Glutamatergic neuron (in vitro differentiated cells): ENCODE data around the gene CACNA1G. TPM values are rescaled to one million over a fixed set of nuclear protein-coding genes. Genes with fewer than 3 reads are reported as not detected.

ENCODE experiments used
- DNase-seq: peaks from one replicate; pipeline ENCODE4 v3.0.0; 2022
- H3K27ac Mint-ChIP-seq: one replicate; pipeline ENCODE4 v1.8.0; 2020; ENCODE audit warnings: mild to moderate bottlenecking, mixed read lengths, inconsistent platforms; ENCODE audit not compliant: unreplicated experiment
- H3K27me3 Mint-ChIP-seq: one replicate; pipeline ENCODE4 v1.8.0; 2020; ENCODE audit warnings: mild to moderate bottlenecking, moderate library complexity, mixed read lengths, inconsistent platforms; ENCODE audit not compliant: unreplicated experiment
- H3K36me3 Mint-ChIP-seq: one replicate; pipeline ENCODE4 v1.8.0; 2020; ENCODE audit warnings: mild to moderate bottlenecking, mixed read lengths, inconsistent platforms; ENCODE audit not compliant: unreplicated experiment
- H3K4me1 Mint-ChIP-seq: one replicate; pipeline ENCODE4 v1.8.0; 2020; ENCODE audit warnings: mild to moderate bottlenecking, low read depth, mixed read lengths, inconsistent platforms; ENCODE audit not compliant: unreplicated experiment
- H3K4me3 Mint-ChIP-seq: one replicate; pipeline ENCODE4 v1.8.0; 2020; ENCODE audit warnings: mild to moderate bottlenecking, mixed read lengths, inconsistent platforms; ENCODE audit not compliant: unreplicated experiment
- H3K9me3 Mint-ChIP-seq: one replicate; pipeline ENCODE4 v1.8.0; 2020; ENCODE audit warnings: mild to moderate bottlenecking, moderate library complexity, mixed read lengths, inconsistent platforms; ENCODE audit not compliant: unreplicated experiment
- CTCF ChIP-seq: fragments of 200-600 bp; sonication (generic); IDR thresholded peaks from one replicate; pipeline ENCODE4 v1.5.0; 2021; ENCODE audit not compliant: partially characterized antibody, unreplicated experiment
- total RNA-seq: library from RNA; stranded (reverse); fragmentation: NEBNext Ultra II Directional; extraction: Animal tissue kit (Norgen Biotek cat#: 25700); gene quantifications from one replicate; pipeline ENCODE4 v1.2.1, GENCODE V29; 2021; ENCODE audit not compliant: unreplicated experiment

The CACNA1G gene
- total RNA-seq, 1 donor from 2014 or later: 2.2 TPM

DNA sequence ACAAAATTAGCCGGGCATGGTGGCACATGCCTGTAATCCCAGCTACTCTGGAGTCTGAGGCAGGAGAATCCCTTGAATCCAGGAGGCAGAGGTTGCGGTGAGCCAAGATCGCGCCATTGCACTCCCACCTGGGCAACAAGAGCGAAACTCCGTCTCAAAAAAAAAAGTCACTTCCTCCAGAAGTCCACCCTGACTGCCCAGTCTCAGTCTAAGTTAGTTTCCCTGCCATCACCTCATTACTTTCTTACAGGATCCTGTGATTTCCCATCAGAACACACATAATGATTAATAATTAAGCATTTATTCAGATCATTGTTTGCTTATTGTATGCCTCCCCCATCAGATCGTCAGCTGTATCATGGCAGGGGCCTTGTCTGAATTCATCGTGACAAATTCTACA, 105.8 kb downstream of the CACNA1G start:
- TF ChIP-seq CTCF: no peak
- Mint-ChIP-seq H3K27ac (no peak overlapping the region), H3K9me3 (peaks cover 6% of the 10 kb centered on the region), H3K27me3 (peaks cover 13% of the 10 kb centered on the region), H3K4me3 (no peak overlapping the region), H3K4me1 (peaks cover 6% of the 10 kb centered on the region), H3K36me3 (peaks cover 5% of the 10 kb centered on the region)
- no peak for DNase-seq

DNA sequence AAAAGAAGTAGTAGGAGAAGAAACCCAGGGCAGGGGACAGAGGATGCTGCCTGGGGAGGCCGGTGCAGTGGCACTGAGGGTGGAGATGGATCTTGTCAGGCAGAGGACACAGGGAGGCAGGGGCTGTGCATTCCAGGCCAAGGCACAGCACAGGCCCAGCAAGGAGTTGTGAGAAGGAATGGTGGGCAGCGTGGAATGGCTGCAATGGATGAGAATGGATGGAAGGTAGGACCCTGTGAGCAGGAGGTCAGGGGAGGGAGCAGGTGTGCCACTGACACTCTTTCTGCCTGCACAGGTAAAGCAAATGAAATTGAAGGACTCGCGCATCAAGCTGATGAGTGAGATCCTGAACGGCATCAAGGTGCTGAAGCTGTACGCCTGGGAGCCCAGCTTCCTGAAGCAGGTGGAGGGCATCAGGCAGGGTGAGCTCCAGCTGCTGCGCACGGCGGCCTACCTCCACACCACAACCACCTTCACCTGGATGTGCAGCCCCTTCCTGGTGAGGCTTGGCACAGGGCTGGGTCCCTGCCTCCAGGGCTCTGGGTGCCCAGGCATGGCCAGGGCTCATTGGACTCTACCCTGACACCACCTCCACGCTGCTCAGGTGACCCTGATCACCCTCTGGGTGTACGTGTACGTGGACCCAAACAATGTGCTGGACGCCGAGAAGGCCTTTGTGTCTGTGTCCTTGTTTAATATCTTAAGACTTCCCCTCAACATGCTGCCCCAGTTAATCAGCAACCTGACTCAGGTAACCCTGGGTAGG, 106.9 kb downstream of the CACNA1G start:
- DNase-seq: peak; percentile 6
- Mint-ChIP-seq H3K36me3 (no peaks in the 10 kb centered on the region), H3K27me3 (peaks cover 11% of the 10 kb centered on the region), H3K27ac (no peak overlapping the region), H3K4me3 (no peak overlapping the region), H3K9me3 (peaks cover 3% of the 10 kb centered on the region), H3K4me1 (no peaks in the 10 kb centered on the region)
- TF ChIP-seq CTCF: no peak

GRCh38 chr17:50668025-50668837, 107.7 kb downstream of the CACNA1G start:
- H3K9me3 Mint-ChIP-seq: no peaks in the 10 kb centered on the region
- H3K36me3 Mint-ChIP-seq: no peaks in the 10 kb centered on the region
- no peak overlapping the region for H3K4me3 Mint-ChIP-seq
- H3K27me3 Mint-ChIP-seq: peaks cover 7% of the 10 kb centered on the region
- no peak for TF ChIP-seq CTCF
- DNase-seq: no peak
- H3K27ac Mint-ChIP-seq: no peak overlapping the region
- H3K4me1 Mint-ChIP-seq: no peaks in the 10 kb centered on the region

GRCh38 chr17:50668838-50669581, 108.5 kb downstream of the CACNA1G start:
- H3K4me1 Mint-ChIP-seq: no peaks in the 10 kb centered on the region
- H3K27me3 Mint-ChIP-seq: peaks cover 6% of the 10 kb centered on the region
- H3K9me3 Mint-ChIP-seq: no peaks in the 10 kb centered on the region
- no peaks in the 10 kb centered on the region for H3K36me3 Mint-ChIP-seq
- TF ChIP-seq CTCF: no peak
- DNase-seq: no peak
- no peak overlapping the region for H3K27ac Mint-ChIP-seq
- no peak overlapping the region for H3K4me3 Mint-ChIP-seq
